Epithelial cell of proximal tubule (primary cell): ENCODE data around the gene GALNT2. TPM values are rescaled to one million over a fixed set of nuclear protein-coding genes. Genes with fewer than 3 reads are reported as not detected.

Experiments
- DNase-seq: peaks from one replicate; pipeline ENCODE4 v3.0.0-alpha.2; 2011; ENCODE audit warnings: low read depth
- H3K4me3 ChIP-seq: 2 replicates; pipeline ENCODE4 v1.5.1; 2011; ENCODE audit warnings: low read depth, mild to moderate bottlenecking, low read length
- total RNA-seq: library from RNA; depleted of rRNA; stranded (reverse); fragments of >200 nt; gene quantifications from 2 replicates; pipeline ENCODE4 v1.2.3, GENCODE V29; 2015
- TF ChIP-seq, protein P1 (sequence below): conservative IDR thresholded peaks from 2 replicates; pipeline ENCODE4 v1.5.1; 2012; ENCODE audit warnings: low read depth, mild to moderate bottlenecking, low read length

GALNT2 gene
- total RNA-seq, 1 donor from 2014 or later, result 52.1 TPM

DNA sequence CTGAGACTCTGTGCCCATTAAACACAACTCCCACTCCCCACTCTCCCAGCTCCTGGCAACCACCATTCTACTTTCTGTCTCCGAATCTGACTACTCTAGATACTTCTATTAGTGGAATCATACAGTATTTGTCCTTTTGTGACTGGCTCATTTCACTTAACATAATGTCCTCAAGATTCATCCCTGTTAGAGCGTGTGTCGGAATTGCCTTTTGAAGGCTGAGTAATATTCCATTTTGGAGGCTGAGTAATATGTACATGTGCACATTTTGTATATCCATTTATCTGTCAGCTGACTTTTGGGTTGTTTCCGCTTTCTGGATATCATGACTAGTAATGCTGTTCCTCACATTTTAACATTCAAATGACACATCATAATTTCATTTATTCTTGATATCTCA is 30.3 kb downstream of the GALNT2 start:
- TF ChIP-seq, protein P1, sequence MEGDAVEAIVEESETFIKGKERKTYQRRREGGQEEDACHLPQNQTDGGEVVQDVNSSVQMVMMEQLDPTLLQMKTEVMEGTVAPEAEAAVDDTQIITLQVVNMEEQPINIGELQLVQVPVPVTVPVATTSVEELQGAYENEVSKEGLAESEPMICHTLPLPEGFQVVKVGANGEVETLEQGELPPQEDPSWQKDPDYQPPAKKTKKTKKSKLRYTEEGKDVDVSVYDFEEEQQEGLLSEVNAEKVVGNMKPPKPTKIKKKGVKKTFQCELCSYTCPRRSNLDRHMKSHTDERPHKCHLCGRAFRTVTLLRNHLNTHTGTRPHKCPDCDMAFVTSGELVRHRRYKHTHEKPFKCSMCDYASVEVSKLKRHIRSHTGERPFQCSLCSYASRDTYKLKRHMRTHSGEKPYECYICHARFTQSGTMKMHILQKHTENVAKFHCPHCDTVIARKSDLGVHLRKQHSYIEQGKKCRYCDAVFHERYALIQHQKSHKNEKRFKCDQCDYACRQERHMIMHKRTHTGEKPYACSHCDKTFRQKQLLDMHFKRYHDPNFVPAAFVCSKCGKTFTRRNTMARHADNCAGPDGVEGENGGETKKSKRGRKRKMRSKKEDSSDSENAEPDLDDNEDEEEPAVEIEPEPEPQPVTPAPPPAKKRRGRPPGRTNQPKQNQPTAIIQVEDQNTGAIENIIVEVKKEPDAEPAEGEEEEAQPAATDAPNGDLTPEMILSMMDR, result no peak
- H3K4me3 ChIP-seq, result no peak overlapping the region
- no peak for DNase-seq

DNA sequence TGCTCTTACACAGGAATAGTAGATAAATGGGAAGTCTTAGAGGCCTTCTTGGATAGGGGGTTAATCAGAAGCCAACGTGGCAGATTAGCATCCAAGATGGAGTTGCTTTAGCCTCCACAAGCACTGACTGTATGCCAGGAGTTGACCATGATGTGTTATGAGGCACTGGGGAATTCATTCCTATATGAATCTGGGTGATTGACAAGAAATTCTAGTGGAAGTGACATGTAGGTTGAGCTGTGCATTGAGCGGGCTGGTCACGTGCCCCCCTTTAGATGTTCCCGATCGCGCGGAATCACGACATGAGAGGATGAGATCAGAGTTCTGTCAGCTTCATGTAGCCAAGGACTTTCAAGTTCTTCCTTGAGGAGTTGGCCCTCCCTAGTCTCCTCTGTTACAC is 31.7 kb downstream of the GALNT2 start:
- TF ChIP-seq, protein P1, result no peak
- no peak overlapping the region for H3K4me3 ChIP-seq
- DNase-seq, result no peak

DNA sequence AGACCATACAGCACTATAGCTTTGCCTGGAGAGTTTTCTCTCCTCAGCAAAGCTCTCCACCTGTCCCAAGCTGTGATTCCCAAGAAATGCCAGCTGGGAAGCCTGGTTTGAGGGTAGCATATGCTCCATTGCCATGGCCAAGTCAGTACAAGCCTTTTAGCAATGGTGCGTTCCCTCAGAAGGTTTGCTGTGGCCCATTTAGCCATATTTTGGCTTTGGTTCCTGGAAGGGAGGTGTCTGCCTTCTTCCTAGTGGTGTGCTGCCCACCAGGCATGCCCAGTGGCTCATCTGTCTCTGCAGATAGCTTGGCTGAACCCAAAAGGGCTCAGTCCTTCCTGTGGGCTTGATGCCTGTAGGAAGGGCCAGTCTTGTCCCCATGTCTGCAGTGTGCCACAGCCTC is 32.4 kb downstream of the GALNT2 start:
- TF ChIP-seq, protein P1, result no peak
- no peak overlapping the region for H3K4me3 ChIP-seq
- DNase-seq, result no peak

DNA sequence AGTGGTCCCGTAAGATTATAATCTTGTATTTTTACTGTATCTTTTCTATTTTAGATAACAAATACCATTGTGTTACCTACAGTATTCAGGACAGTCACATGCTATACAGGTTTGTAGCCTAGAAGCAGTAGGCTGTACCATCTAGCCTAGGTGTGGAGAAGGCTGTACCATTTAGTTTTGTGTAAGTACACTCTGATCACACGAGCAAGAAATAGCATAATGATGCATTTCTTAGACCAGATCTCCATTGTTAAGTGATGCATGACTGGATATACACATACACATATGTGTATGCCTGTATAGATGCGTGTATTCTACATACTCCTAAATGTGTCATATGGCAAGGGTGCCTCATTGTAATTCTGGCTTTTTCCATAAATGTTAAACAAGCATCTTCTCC is 33.9 kb downstream of the GALNT2 start:
- H3K4me3 ChIP-seq, result no peak overlapping the region
- DNase-seq, result no peak
- TF ChIP-seq, protein P1, result no peak

DNA sequence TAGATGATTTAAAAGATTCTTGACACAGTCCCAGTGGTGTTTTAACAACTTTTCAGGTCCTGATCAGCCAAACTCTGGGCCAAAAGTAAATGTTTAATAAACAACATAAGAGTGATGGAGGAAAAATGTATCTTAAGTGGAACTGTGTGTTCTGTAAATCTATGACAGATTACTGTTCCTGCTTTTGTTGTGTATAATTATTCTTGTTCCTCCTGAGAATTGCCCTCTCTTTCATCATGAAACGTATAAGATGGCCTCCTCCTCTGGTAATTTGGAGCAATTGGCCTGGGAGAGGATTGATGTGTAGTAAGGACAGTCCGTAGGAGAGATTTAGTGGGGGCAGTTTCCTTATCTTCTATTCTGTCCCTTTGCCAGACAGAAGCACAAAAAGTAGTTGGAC is 34.5 kb downstream of the GALNT2 start:
- no peak overlapping the region for H3K4me3 ChIP-seq
- DNase-seq, result no peak
- TF ChIP-seq, protein P1, result no peak

DNA sequence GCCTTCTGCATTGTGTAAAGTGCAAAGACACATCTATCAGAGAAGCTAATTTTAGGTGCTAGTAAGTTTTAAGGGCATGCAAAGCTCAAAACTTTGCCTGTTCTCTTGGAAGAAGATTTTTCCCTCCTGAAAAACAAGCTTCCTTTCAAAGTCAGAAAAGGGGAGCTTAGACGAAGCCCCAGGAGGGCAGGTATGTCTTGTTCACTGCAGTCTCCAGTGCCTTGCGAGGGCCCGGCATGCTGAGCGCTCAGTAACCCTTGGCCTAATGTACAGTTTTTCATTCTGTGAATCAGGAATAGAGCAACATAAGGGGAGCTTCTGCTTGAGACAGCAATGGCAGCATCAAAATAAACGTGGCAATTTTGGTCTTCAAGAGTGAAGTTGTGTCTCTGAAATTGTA is 35.0 kb downstream of the GALNT2 start:
- no peak overlapping the region for H3K4me3 ChIP-seq
- no peak for DNase-seq
- TF ChIP-seq, protein P1, result no peak

DNA sequence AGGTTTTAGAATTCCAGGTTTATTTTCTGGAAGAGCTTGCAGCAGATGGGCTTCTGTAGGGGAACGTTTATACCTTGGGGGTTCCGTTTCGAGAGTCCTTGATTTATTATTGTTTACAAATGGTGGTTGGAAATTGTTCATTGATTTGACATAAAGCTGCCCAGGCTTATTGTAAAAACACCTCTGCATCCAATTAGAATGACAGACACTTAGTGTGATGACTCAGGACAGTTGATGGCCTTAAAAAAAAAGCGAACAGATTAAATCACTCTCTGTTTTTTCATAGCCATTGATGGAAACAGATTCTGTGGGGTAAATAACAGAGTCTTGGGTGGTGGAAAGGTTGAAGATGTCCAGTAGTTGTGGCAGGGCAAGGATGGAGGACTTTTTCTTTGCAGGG is 35.4 kb downstream of the GALNT2 start:
- no peak for DNase-seq
- TF ChIP-seq, protein P1, result no peak

More for the DNA sequence above, 35.4 kb downstream of the GALNT2 start:
- no peak overlapping the region for H3K4me3 ChIP-seq
